Measurements from ENCODE around the gene NDUFAF5. TPM values are rescaled to one million over a fixed set of nuclear protein-coding genes. Genes with fewer than 3 reads are reported as not detected.
"Not testable (repeated sequence)": the region's sequence is repeated elsewhere in the genome, so short reads cannot be mapped to it uniquely, and the experiment has no call there.

Gene NDUFAF5
- total RNA-seq, result 29.8 and 33.1 TPM in 2 replicates

DNA sequence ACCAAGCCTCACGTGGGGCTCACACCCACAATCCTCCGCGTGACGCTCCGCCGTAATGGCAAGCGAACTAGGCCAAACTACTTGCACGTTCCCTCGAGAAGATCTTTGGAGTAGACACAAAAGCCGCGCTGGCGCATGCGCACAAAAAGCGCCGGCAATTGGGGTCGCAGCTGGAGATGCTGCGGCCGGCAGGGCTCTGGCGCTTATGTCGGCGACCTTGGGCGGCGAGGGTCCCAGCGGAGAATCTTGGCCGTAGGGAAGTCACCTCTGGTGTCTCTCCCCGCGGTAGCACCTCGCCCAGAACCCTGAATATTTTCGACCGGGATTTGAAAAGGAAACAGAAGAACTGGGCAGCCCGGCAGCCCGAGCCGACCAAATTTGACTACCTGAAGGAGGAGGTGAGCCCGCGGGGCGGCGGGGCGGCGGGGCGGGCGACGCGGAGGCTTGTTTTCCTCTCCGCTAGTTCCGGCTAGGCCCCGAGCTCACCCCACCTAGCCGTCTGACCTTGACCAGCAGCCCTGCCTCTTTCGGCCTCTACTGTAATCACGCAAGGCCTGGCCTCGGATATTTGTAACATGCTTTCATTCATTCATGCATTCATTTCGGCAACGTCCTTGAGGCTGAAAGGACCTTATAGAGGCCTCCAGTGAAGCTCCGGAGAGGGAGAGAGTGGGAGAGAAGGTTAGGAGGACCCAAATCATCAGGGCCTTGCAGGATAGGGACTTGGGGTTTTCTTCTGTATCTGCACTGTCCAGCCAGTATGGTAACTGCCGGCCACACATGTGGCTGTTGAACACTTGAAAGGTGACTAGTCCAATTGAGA, at the start of gene NDUFAF5, which contains the start of gene ESF1:
Gene NDUFAF5 (plus strand): TSS at position 136 of the 823 bp plus-strand sequence. CDS start 41 bp downstream, at position 177.
Gene ESF1 (minus strand): TSS at position 27 of the 823 bp plus-strand sequence. CDS start 1,779 bp downstream, outside the sequence.
- intact Hi-C loops (cut with micrococcal nuclease), result loop anchor here (1.0 to 5.0 kb wide), 4 partner anchors 13 to 563 kb away; partner anchors contain the start of gene ISM1

GRCh38 chr20:13735826-13736225, 49.0 kb upstream of the NDUFAF5 start:
- intact Hi-C loops (cut with micrococcal nuclease), result no loop called here

- intact Hi-C loops (cut with micrococcal nuclease), result no loop called here
Measured at GRCh38 chr20:13736436-13737191, 48.2 kb upstream of the NDUFAF5 start.

DNA sequence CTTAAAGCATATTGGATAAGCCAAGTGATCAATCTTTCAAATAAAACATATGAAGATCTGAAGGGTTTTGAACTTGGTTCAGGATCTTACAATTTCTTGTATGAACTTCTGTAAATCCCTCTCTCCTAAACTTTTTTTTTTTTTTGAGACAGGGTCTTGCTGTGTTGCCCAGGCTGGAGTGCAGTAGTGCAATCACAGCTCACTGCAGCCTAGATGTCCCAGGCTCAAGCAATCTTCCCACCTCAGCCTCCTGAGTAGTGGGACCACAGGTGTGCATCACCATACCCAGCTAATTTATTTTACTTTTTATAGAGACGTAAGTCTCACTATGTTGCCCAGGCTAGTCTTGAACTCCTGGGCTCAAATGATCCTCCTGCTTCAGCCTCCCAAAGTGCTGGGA, 46.6 kb upstream of the NDUFAF5 start:
- intact Hi-C loops (cut with micrococcal nuclease), result not testable (repeated sequence)

DNA sequence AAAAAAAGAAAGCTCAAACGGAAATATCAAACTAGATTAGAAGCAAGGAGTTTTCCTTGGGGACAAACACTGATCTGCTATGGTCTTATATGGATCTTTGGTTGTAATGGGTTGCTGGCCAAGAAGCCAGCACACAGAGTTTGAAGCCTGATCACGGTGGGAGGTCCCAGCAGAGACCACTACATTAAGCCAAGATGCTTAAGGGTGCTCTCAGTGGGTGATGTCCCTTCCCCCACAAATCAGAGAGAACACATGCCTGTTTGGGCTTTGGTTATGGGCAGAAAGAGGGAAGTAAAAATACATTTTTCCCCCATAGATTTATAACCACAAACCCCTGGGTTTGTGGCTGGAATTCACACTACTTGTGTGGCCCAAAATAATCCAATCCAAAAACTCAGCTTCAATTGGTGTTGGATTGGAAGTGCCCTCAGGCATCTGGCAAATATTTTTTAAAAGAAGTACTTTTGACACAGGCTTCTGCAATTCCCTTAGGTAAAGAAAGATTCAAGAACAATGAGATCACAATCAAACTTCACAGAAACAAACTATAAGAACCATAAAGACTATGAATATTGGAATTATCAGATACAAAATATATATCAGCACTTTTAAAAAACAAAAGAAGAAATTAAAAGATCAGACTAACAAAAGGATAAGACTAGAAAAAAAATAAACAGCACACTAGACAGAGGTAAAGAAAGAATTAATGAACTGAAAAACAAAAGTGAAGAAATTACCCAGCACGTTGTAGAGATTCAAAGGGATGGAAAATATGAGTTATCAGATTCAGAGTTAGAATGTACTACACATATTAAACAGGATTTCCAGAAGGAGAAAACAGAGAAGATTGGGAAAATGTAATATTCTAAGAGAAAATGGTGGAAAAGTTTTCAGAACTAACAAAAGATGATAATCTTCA, 44.8 kb upstream of the NDUFAF5 start:
- intact Hi-C loops (cut with micrococcal nuclease), result no loop called here

DNA sequence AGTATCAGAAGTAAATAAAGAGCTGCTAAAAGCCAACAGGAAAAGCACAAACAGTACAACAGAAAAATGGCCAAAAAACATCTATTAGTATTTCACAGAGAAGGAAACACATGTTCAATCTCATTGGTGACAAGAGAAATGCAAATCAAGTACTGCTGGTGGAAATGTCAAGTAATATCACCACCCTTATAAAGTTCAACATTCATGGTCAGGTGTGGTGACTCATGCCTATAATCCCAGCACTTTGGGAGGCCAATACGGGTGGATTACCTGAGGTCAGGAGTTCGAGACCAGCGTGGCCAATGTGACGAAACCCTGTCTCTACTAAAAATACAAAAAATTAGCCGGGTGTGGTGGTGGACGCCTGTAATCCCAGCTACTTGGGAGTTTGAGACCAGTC, 42.9 kb upstream of the NDUFAF5 start:
- intact Hi-C loops (cut with micrococcal nuclease), result no loop called here

DNA sequence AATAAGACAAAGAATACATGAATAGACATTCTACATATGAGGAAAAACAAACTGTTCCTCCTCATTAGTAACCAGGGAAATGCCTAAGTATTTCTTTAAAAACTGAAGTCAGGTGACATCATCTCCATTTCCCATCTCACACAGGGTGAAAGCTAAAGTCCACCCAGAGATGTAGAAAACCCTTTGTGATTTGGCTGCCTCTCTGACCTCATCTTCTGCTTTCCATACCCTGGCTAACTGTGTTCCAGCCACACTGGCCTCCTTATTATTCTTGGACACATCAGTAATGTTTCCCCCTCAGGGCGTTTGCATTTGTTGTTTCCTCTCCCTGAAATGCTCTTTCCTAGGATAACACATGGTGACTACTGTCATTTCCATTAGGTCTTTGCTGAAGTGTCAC, 40.5 kb upstream of the NDUFAF5 start:
- intact Hi-C loops (cut with micrococcal nuclease), result no loop called here

DNA sequence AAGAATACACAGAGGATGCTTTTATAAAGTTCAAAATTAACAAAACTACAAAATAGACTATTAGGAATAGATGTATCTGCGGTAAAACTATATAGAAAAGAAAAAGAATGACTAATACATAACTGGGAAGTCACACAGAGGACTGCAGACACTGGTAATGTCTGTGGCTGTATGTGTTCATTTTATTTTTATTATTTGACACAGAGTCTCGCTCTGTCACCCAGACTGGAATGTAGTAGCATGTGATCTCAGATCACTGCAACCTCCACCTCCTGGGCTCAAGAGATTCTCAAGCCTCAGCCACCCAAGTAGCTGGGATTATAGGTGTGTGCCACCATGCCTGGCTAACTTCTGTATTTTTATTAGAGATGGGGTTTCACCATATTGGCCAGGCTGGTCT, 39.0 kb upstream of the NDUFAF5 start:
- intact Hi-C loops (cut with micrococcal nuclease), result no loop called here

GRCh38 chr20:13749811-13750210, 35.0 kb upstream of the NDUFAF5 start:
- intact Hi-C loops (cut with micrococcal nuclease), result no loop called here

GRCh38 chr20:13753436-13754036, 31.3 kb upstream of the NDUFAF5 start:
- intact Hi-C loops (cut with micrococcal nuclease), result no loop called here

DNA sequence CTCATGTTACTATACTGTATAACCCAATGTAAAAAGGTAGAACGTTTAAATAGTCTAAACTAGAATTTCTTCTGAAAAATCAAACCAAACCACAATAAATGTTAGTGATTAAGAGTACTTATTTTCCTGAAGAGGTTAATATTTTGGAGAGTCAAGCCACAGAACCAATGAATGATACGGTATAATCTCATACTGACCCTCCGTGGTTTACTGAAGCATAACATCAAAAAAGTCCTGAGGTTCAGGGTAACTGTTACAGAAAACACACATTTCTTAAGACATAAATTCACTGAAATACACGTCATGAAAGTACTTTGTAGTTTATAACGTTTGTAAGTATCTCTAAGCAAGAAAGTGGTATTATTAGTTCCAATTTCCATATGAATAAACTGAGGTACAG, 29.0 kb upstream of the NDUFAF5 start:
- intact Hi-C loops (cut with micrococcal nuclease), result no loop called here

DNA sequence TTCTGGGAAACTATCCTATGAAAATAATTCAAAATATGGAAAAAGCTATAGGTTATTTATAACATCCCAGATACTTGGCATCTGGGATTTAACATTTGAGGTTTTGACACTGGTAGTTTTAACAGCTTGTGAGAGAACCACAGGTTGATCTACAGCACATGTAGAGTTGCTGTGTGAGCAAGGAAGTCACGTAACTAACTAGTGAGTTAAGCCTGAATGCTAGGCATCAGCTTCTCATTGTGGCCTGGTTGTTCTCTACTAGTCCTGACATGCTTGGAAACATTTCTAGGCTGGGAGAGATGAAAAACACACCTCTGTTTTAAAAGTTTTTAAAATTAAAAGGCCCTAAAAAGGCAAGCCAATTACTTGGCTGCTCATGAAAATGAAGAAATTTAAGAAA, 28.3 kb upstream of the NDUFAF5 start:
- intact Hi-C loops (cut with micrococcal nuclease), result no loop called here

DNA sequence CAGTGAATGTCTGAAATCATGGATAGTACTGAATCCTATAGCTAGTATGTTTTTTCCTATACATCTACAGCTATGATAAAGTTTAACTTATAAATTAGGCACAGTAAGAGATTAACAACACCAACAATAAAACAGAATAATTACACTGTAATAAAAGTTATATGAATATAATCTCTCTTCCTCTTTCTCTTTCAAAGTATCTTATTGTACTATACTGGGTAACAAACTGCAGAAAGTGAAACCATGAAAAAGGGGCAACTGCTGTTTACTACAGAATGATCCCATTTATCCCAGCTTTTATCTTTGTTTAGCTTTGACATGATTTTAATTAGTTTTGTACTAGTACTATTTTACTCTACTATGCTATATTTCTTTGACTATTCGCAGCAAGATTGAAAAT, 25.9 kb upstream of the NDUFAF5 start:
- intact Hi-C loops (cut with micrococcal nuclease), result no loop called here

DNA sequence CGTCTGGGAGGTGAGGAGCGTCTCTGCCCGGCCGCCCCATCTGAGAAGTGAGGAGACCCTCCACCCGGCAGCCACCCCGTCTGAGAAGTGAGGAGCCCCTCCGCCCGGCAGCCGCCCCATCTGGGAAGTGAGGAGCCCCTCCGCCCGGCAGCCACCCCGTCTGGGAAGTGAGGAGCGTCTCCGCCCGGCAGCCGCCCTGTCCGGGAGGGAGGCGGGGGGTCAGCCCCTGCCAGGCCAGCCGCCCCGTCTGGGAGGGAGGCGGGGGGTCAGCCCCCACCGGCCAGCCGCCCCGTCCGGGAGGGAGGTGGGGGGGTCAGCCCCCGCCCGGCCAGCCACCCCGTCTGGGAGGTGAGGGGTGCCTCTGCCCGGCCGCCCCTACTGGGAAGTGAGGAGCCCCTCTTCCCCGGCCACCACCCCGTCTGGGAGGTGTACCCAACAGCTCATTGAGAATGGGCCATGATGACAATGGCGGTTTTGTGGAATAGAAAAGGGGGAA, 24.3 kb upstream of the NDUFAF5 start:
- intact Hi-C loops (cut with micrococcal nuclease), result not testable (repeated sequence)

GRCh38 chr20:13765299-13765698, 19.5 kb upstream of the NDUFAF5 start:
- intact Hi-C loops (cut with micrococcal nuclease), result no loop called here

DNA sequence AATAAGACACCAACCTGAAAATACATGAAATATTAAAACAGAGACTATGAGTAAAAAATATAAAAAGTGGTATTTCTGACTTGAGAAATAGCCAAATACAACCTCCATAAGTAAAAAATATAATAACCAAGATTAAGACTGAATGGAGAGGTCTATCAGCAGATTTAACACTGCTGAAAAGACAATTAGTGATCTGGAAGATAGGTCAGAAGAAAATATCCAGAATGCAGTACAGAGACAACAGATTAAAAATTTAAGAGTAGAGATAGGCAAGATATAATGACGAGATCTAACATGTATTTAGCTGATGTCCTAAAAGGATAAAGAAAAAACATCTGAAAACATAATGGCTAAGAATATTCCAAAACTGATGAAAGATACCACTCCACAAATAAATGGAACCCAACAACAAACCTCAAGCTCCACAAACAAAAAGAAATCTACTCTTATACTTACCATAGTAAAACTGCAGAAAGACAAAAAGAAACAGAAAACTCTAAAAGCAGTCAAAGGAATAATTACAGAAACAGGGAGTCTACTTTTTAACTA, 18.9 kb upstream of the NDUFAF5 start:
- intact Hi-C loops (cut with micrococcal nuclease), result no loop called here

GRCh38 chr20:13770141-13770540, 14.7 kb upstream of the NDUFAF5 start:
- intact Hi-C loops (cut with micrococcal nuclease), result loop anchor here (5.0 to 10.0 kb wide), 4 partner anchors 223 to 843 kb away; no protein-coding TSS in a partner anchor

GRCh38 chr20:13771853-13772453, 12.9 kb upstream of the NDUFAF5 start:
- intact Hi-C loops (cut with micrococcal nuclease), result loop anchor here (1.0 to 10.0 kb wide), 8 partner anchors 12 to 845 kb away; partner anchors contain the start of gene ESF1

DNA sequence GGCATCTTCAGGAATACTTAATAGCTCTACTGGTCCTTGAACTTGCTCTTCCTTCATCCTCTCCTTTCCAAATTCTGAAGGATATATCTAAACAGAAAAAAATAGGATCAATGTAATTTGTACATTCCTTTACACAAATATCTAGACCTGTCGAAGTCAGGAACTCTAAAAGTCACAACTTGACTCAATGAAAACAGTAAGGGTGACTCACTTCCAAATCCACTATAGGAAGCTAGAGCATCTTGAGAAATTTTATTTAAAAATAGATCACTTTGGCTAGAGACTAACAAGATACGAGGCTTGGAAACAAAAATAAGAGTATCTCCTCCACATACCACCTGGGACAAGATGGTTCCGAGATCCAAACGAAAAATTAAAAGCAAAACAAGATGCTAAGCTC, 12.3 kb upstream of the NDUFAF5 start:
- intact Hi-C loops (cut with micrococcal nuclease), result loop anchor here (1.0 to 10.0 kb wide), 8 partner anchors 12 to 845 kb away; partner anchors contain the start of gene ESF1

DNA sequence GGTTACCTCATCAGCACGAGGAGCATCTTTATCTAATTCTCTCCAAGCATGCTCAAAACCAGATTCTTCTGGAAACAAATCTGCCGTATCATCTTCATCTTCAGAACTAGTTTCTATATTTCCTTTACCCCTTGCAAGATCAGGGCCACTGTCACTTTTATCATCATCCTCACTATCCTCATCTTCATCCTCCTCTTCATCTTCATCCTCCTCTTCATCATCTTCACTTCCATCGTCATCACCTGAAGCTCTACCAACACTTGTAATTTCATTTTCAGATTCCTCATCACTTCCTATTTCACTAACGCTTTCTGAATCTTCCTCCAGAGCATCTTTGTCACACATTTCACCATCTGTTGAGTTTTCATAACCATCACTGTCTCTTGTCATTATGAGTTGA, 9.0 kb upstream of the NDUFAF5 start:
- intact Hi-C loops (cut with micrococcal nuclease), result loop anchor here (10.0 kb wide), 1 partner anchor 471 kb away; no protein-coding TSS in a partner anchor

Measured in T-helper 1 cell treated with Interleukin-12 subunit alpha and Interleukin-12 subunit beta and Interleukin-4 antibody, amounts not matched to agents 30 ng/mL and 1 ng/mL, for 36 hours (primary cell).